ENCODE measurements around the gene PBLD.
"Not testable (repeated sequence)": the region's sequence is repeated elsewhere in the genome, so short reads cannot be mapped to it uniquely, and the experiment has no call there.

PBLD gene

GRCh38 chr10:68277814-68278213 is 54.9 kb downstream of the PBLD start:
- not testable (repeated sequence) for DNase-seq

- no peak for DNase-seq
Observed at GRCh38 chr10:68276224-68276623, 56.5 kb downstream of the PBLD start.

DNA sequence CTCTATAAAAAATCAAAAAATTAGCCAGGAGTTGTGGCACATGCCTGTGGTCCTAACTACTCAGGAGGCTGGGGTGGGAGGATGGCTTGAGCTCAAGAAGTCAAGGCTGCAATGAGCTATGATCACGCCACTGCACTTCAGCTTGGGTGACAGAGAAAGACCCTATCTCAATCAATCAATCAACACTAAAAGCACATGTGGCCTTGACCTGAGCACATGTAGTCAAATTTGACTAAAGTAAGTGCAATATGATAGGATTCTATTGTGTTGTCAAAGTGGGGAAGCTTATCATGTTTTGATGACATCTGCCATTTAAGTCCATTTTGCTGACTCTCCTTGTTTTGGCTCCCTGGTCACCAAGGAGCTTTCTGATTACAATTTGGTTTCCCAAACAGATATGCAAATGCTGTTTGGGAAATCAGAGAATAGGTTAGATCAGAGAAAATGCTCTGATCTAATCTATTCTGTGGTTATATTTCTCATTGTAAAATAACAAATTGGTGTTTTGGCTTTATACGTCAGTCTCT is 57.1 kb downstream of the PBLD start:
- no peak for DNase-seq

DNA sequence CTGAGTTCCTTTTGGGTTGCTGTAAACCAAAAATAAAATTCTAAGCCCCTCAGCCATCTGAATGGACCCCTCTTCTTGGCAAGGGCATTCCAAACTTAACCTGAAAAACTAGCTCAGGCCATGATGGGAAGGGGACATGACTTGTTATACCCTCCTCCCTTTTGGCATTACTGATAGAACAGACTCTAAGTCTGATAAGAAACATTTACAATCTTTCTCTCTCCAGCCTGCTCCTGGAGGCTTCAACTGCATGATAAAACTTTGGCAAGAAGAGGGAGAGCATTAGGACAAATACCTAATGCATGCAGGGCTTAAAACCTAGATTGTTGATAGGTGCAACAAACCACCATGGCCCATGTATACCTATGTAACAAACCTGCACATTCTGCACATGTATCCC is 59.9 kb downstream of the PBLD start:
- DNase-seq = no peak

- no peak for DNase-seq
Observed at GRCh38 chr10:68271196-68271882, 61.4 kb downstream of the PBLD start.

DNA sequence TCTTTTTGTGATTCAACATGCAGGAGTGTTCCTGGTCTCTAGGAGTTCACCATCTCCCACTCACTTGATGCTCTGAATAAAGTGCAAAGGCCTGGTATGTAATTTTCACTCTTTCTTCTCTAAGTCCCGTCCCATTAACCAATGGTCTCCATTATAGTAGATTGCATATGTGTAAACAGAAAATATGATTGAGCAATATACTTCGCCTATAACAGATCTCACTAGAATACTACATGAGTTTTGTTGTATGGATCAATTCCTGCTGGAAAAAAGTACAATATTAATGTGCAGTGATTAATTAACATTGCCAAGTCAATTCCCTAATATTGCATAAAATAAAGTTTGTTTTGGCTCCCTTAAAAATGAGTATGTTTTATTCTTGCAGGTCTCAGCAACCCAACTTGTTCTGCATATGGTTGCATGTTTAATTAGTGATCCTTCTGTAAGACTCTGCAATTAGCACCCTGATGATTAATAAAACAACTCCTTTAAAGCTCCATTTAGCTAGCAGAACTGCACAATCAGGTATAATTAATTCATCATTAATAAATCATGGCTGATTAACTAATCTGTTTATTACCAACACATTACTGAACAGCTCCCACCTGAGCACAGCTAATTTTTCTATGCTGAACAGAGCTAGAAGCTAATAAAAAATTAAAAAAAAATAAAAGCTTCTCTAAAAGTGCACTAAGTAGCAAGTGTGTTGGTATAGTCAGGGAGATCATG is 63.0 kb downstream of the PBLD start:
- no peak for DNase-seq

DNA sequence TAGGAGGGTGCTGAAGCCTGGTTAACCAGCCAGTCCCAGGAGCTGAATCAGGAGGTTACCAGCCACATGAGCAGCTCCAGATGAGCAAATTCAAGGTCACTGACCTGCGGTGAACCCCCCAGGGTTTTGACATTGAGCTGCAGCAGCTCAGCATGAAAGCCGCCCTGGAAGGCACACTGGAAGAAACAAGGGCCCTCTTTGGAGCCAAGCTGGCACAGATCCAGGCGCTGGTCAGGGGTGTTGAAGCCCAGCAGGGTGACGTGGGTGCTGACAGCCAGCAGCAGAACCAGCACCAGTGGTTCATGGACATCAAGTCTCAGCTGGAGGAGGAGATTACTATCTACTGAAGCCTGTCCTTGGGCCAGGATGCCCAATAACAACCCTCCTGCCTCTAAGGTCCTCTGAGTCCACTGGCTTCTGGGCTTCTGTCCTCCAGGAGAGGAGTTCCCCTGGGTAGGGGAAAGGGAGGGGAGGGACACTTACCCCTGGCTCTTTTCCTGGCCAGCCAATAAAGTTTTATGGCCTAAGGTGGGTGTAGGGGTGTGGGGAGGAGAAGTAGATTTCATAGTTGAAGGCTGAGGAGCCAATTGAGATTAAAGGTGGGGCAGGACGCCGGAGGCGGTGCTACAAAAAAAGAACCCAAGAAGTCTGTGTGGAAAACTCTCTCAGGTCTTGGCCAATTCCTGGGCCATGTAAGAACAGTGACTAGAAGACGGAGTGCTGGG is 71.4 kb downstream of the PBLD start:
- DNase-seq = no peak

DNA sequence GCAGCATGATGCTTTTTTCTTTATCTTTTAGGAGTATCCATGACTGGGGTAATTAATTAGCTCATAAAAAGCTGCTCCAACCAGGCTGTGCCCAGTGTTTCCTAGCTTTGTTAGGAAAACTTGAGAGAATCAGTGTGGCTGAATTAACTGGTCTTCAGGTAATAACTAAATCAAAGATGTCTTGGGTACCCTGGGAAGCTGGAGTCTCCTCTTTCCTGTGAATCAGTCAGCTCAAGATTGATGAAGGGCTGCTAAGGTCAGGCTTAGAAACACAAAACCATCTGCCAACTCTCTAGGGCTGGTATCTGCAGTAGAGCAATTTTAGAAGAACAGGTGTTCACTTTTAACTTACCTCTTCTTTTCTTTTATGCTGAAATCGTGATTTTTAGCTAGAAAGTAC is 79.4 kb downstream of the PBLD start:
- no peak for DNase-seq

GRCh38 chr10:68251625-68252495 is 80.9 kb downstream of the PBLD start:
- DNase-seq = no peak

GRCh38 chr10:68251151-68251550 is 81.6 kb downstream of the PBLD start:
- DNase-seq = no peak

GRCh38 chr10:68249297-68249696 is 83.4 kb downstream of the PBLD start:
- no peak for DNase-seq

DNA sequence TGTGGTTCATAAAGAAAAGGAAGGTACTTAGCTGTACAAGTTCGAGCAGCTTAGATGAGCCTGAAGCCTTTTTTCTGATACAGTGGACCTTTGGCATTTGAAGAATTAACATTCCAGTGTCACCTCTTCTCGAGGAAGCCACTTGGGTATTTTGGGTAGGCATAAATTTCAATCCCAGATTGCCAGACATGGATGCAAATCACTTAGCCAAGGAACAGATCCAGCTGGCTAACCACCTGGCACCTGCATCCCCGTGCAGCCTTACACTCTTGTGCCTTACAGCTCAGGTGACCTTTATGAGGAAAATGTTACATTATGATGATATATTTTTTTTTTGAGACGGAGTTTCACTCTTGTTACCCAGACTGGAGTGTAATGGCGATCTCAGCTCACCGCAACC is 84.8 kb downstream of the PBLD start:
- no peak for DNase-seq

GRCh38 chr10:68246397-68246796 is 86.3 kb downstream of the PBLD start:
- DNase-seq = not testable (repeated sequence)

GRCh38 chr10:68242051-68242450 is 90.7 kb downstream of the PBLD start:
- DNase-seq = no peak

GRCh38 chr10:68239596-68240150 is 93.1 kb downstream of the PBLD start:
- DNase-seq = no peak

GRCh38 chr10:68239069-68239468 is 93.7 kb downstream of the PBLD start:
- DNase-seq = no peak

DNA sequence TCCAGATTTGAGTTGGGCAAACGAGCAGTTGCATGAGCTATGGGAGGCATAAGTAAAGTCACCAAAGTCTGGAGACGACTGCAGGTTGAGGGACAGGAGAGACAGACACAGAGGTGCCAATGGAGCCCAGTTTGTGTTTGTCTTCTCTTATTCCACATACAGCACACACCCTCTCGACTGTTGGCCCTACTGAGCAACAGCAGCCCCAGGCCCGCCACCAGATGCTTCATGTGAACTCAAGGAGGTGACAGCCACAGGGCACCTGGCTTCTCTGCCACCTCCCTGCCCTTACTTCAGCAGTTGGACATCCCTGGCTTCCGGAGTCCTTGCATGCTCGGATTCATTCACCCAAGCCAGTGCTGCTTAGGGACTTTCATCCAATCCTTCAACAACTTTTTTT is 94.4 kb downstream of the PBLD start:
- DNase-seq = no peak

DNA sequence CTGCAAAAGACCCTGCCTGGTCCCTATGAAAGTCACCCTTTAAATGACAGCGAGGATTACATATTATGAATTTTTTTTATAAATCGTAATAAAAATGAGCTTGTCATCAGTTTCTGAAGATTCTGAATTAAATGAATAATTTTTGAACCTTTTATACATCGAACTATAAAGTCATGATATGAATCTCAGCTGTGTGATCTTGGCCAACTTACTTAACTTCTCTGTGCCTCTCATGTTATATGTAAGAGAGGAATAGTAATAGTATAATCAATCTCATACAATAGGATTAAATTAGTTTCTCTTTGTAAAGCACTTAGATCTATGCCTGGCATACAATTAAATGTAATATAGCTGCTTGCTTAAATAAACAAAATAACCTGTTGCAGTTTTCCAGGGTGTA is 95.6 kb downstream of the PBLD start:
- DNase-seq = no peak

DNA sequence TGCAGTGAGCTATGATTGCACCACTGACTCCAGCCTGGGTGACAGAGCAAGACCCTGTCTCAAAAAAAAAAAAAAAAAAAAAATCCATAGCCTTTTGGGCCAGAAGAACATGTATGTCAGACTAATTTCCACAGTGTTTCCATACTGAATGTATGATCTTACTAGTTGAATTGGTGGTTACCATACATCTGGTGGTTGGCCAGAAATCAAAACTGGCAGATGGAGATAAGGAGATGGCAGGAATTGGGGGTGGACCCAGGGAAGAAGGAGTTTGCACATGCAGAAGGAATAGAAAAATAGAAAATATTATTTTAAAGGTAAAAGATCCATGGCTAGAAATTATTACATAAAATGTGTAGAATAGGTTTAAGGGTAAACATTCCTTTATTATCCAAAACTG is 97.1 kb downstream of the PBLD start:
- no peak for DNase-seq

- no peak for DNase-seq
Observed at GRCh38 chr10:68235111-68235510, 97.6 kb downstream of the PBLD start.

- DNase-seq = no peak
Observed at GRCh38 chr10:68233046-68233445, 99.7 kb downstream of the PBLD start.
